Mesenchymal stem cell (in vitro differentiated cells and primary cell): ENCODE results near the gene PPFIBP2.

Experiments
- DNase-seq: peaks from one replicate; pipeline ENCODE4 v3.0.0-alpha.2; 2013
- H2AFZ ChIP-seq: one replicate; pipeline ENCODE4 v1.6.1; 2013; ENCODE audit warnings: low read depth, mild to moderate bottlenecking, control low read depth, inconsistent platforms, low read length, moderate library complexity
- H2AK5ac ChIP-seq: 2 replicates; pipeline ENCODE4 v1.6.1; 2013; ENCODE audit warnings: low read length, moderate library complexity, mild to moderate bottlenecking, inconsistent platforms; ENCODE audit not compliant: severe bottlenecking
- H2BK120ac ChIP-seq: one replicate; pipeline ENCODE4 v1.6.1; 2013; ENCODE audit warnings: low read depth, mild to moderate bottlenecking, inconsistent platforms, low read length, moderate library complexity
- H2BK12ac ChIP-seq, 2 experiments: one replicate each; pipeline ENCODE4 v1.6.1; 2013; ENCODE audit warnings: inconsistent platforms in 2 of 2, low read length in 2 of 2, mild to moderate bottlenecking in 2 of 2, moderate library complexity in 2 of 2, control low read depth in 1 of 2
- H2BK15ac ChIP-seq: one replicate; pipeline ENCODE4 v1.6.1; 2013; ENCODE audit warnings: mild to moderate bottlenecking, low read depth, inconsistent platforms; ENCODE audit not compliant: poor library complexity, severe bottlenecking
- H2BK5ac ChIP-seq: 2 replicates; pipeline ENCODE4 v1.6.1; 2013; ENCODE audit warnings: low read depth, mild to moderate bottlenecking, low read length, control low read depth, inconsistent platforms; ENCODE audit not compliant: poor library complexity, severe bottlenecking
- H3K14ac ChIP-seq, 2 experiments: one replicate each; pipeline ENCODE4 v1.6.1; 2013; ENCODE audit warnings: inconsistent platforms in 2 of 2, low read length in 2 of 2, control low read depth in 1 of 2, mild to moderate bottlenecking in 1 of 2, moderate library complexity in 1 of 2
- H3K18ac ChIP-seq, 2 experiments: one replicate each; pipeline ENCODE4 v1.6.1; 2013; ENCODE audit warnings: inconsistent platforms in 2 of 2, low read length in 2 of 2, control low read depth in 1 of 2, low read depth in 1 of 2, mild to moderate bottlenecking in 1 of 2
- H3K23ac ChIP-seq, 2 experiments: one replicate each; pipeline ENCODE4 v1.6.1; 2013; ENCODE audit warnings: inconsistent platforms in 2 of 2, low read length in 2 of 2, mild to moderate bottlenecking in 2 of 2, moderate library complexity in 2 of 2, control low read depth in 1 of 2
- H3K27ac ChIP-seq: 2 replicates; pipeline ENCODE4 v1.5.1; 2013; ENCODE audit warnings: mild to moderate bottlenecking, moderate library complexity, low read length, control low read depth, inconsistent platforms; ENCODE audit not compliant: poor library complexity, severe bottlenecking
- H3K27me3 ChIP-seq, 2 experiments: 2 replicates each; pipeline versions ENCODE4 v1.6.1 to v1.7.0; 2013; ENCODE audit warnings: low read length in 2 of 2, mild to moderate bottlenecking in 2 of 2, moderate library complexity in 2 of 2, control low read depth in 1 of 2, inconsistent platforms in 1 of 2; ENCODE audit not compliant: control insufficient read depth in 1 of 2, insufficient read depth in 1 of 2
- H3K36me3 ChIP-seq, 2 experiments: 2 replicates each; pipeline versions ENCODE4 v1.6.1 to v1.7.0; 2013; ENCODE audit warnings: low read length in 2 of 2, control low read depth in 1 of 2, inconsistent platforms in 1 of 2, low read depth in 1 of 2, mild to moderate bottlenecking in 1 of 2; ENCODE audit not compliant: insufficient read depth in 2 of 2, control insufficient read depth in 1 of 2
- H3K4ac ChIP-seq, 2 experiments: one replicate each; pipeline ENCODE4 v1.6.1; 2013; ENCODE audit warnings: inconsistent platforms in 2 of 2, low read length in 2 of 2, mild to moderate bottlenecking in 2 of 2, moderate library complexity in 2 of 2, control low read depth in 1 of 2, low read depth in 1 of 2
- H3K4me1 ChIP-seq: 2 replicates; pipeline ENCODE4 v1.6.1; 2013; ENCODE audit warnings: low read depth, low read length, control low read depth; ENCODE audit not compliant: control insufficient read depth, insufficient read depth
- H3K4me2 ChIP-seq: 2 replicates; pipeline ENCODE4 v1.6.1; 2013; ENCODE audit warnings: low read length, mild to moderate bottlenecking, inconsistent platforms; ENCODE audit not compliant: poor library complexity, severe bottlenecking
- H3K4me3 ChIP-seq, 2 experiments: 2 replicates each; pipeline versions ENCODE4 v1.5.1 to v1.7.0; 2013; ENCODE audit warnings: low read length in 2 of 2, mild to moderate bottlenecking in 2 of 2, control low read depth in 1 of 2, low read depth in 1 of 2; ENCODE audit not compliant: insufficient read depth in 1 of 2
- H3K79me1 ChIP-seq: replicated peaks from 2 replicates; pipeline ENCODE4 v1.6.1; 2013; ENCODE audit warnings: mild to moderate bottlenecking, control low read depth, low read length, inconsistent platforms; ENCODE audit not compliant: poor library complexity, severe bottlenecking
- H3K9ac ChIP-seq: 2 replicates; pipeline ENCODE4 v1.7.0; 2013; ENCODE audit warnings: mild to moderate bottlenecking, low read length, moderate library complexity
- H3K9me3 ChIP-seq: 2 replicates; pipeline ENCODE4 v1.7.0; 2013; ENCODE audit warnings: mild to moderate bottlenecking, low read length; ENCODE audit not compliant: control insufficient read depth
- H4K8ac ChIP-seq: one replicate; pipeline ENCODE4 v1.6.1; 2013; ENCODE audit warnings: inconsistent platforms, mild to moderate bottlenecking, low read length, moderate library complexity
- H4K91ac ChIP-seq: one replicate; pipeline ENCODE4 v1.6.1; 2013; ENCODE audit warnings: mild to moderate bottlenecking, low read length, inconsistent platforms
- WGBS: methylation state at CpG from one replicate; pipeline ENCODE4 v1.1.7; 2013; ENCODE audit warnings: mixed read lengths; 5-methylcytosine and 5-hydroxymethylcytosine counted together

The PPFIBP2 gene

GRCh38 chr11:7609015-7609414 is 95.2 kb downstream of the PPFIBP2 start:
- Histone ChIP-seq H4K91ac (no peak overlapping the region), H2BK15ac (no peak overlapping the region), H3K18ac (no peak overlapping the region), H2AFZ (no peak overlapping the region), H3K36me3 (peaks cover 0 to 14% of the 10 kb centered on the region in 2 experiments), H3K23ac (no peak overlapping the region), H3K4me3 (no peak overlapping the region), H3K79me1 (no peaks in the 10 kb centered on the region), H3K27me3 (no peaks in the 10 kb centered on the region), H3K4me1 (no peaks in the 10 kb centered on the region), H4K8ac (no peak overlapping the region), H3K9ac (no peak overlapping the region), H2BK12ac (no peak overlapping the region), H2BK5ac (no peak overlapping the region), H3K27ac (no peak overlapping the region), H2BK120ac (no peak overlapping the region), H2AK5ac (no peak overlapping the region), H3K4ac (peak overlapping the region in 1 of 2 experiments; percentile 60), H3K4me2 (no peak overlapping the region), H3K14ac (no peak overlapping the region), H3K9me3 (no peaks in the 10 kb centered on the region)
- no peak for DNase-seq
- WGBS, result 91% methylated on average over 4 of the region's 4 CpGs

GRCh38 chr11:7609521-7609920 is 95.7 kb downstream of the PPFIBP2 start:
- no peak overlapping the region for H3K18ac ChIP-seq
- no peak overlapping the region for H3K9ac ChIP-seq
- no peak overlapping the region for H2BK15ac ChIP-seq
- H3K23ac ChIP-seq, result no peak overlapping the region
- no peak overlapping the region for H3K27ac ChIP-seq
- H2AFZ ChIP-seq, result no peak overlapping the region
- no peaks in the 10 kb centered on the region for H3K79me1 ChIP-seq
- no peak overlapping the region for H3K4me2 ChIP-seq
- no peak overlapping the region for H3K4ac ChIP-seq
- no peak for DNase-seq
- peaks cover 0 to 14% of the 10 kb centered on the region in 2 experiments for H3K36me3 ChIP-seq
- no peak overlapping the region for H4K91ac ChIP-seq
- H3K4me3 ChIP-seq, result no peak overlapping the region
- H4K8ac ChIP-seq, result no peak overlapping the region
- H3K9me3 ChIP-seq, result no peaks in the 10 kb centered on the region
- H2BK12ac ChIP-seq, result no peak overlapping the region
- no peak overlapping the region for H2BK120ac ChIP-seq
- no peaks in the 10 kb centered on the region for H3K27me3 ChIP-seq
- H3K14ac ChIP-seq, result no peak overlapping the region
- no peak overlapping the region for H2BK5ac ChIP-seq
- H2AK5ac ChIP-seq, result no peak overlapping the region
- H3K4me1 ChIP-seq, result no peaks in the 10 kb centered on the region

- Histone ChIP-seq H2BK5ac (no peak overlapping the region), H3K4me2 (no peak overlapping the region), H3K14ac (no peak overlapping the region), H2BK120ac (no peak overlapping the region), H3K27ac (no peak overlapping the region), H2BK15ac (no peak overlapping the region), H3K9ac (no peak overlapping the region), H3K9me3 (no peaks in the 10 kb centered on the region), H3K4me1 (no peaks in the 10 kb centered on the region), H3K4ac (no peak overlapping the region), H4K91ac (no peak overlapping the region), H2AK5ac (no peak overlapping the region), H3K36me3 (peaks cover 0 to 14% of the 10 kb centered on the region in 2 experiments), H2BK12ac (no peak overlapping the region), H3K4me3 (no peak overlapping the region), H3K27me3 (no peaks in the 10 kb centered on the region), H3K79me1 (no peaks in the 10 kb centered on the region), H4K8ac (no peak overlapping the region), H2AFZ (no peak overlapping the region), H3K23ac (no peak overlapping the region), H3K18ac (no peak overlapping the region)
- DNase-seq, result no peak
- WGBS, result 97% methylated on average over 3 of the region's 3 CpGs
Measured at GRCh38 chr11:7610393-7610792, 96.6 kb downstream of the PPFIBP2 start.

GRCh38 chr11:7611411-7611810 is 97.6 kb downstream of the PPFIBP2 start:
- Histone ChIP-seq H3K79me1 (no peaks in the 10 kb centered on the region), H3K4me3 (no peak overlapping the region), H3K14ac (no peak overlapping the region), H3K4me2 (no peak overlapping the region), H3K18ac (no peak overlapping the region), H3K27ac (no peak overlapping the region), H4K91ac (no peak overlapping the region), H3K9me3 (no peaks in the 10 kb centered on the region), H2BK5ac (no peak overlapping the region), H2BK15ac (no peak overlapping the region), H2BK12ac (no peak overlapping the region), H2BK120ac (no peak overlapping the region), H3K4ac (no peak overlapping the region), H3K9ac (no peak overlapping the region), H2AFZ (no peak overlapping the region), H3K27me3 (no peaks in the 10 kb centered on the region), H4K8ac (no peak overlapping the region), H3K4me1 (no peaks in the 10 kb centered on the region), H3K36me3 (peaks cover 0 to 16% of the 10 kb centered on the region in 2 experiments), H2AK5ac (no peak overlapping the region), H3K23ac (no peak overlapping the region)
- no peak for DNase-seq
- WGBS, result 83% methylated on average over 1 of the region's 1 CpG
